ENCODE measurements around the gene ADM2. TPM values are rescaled to one million over a fixed set of nuclear protein-coding genes. Genes with fewer than 3 reads are reported as not detected.

Gene ADM2
- total RNA-seq, 1 donor from 2014 or later: 37.6 TPM

GRCh38 chr22:50520826-50521453 lies 39.6 kb downstream of the ADM2 start:
- H3K27ac Mint-ChIP-seq (ENCODE audit: unreplicated experiment): no peak overlapping the region
- H3K4me3 Mint-ChIP-seq (ENCODE audit: unreplicated experiment): no peak overlapping the region
- peaks cover 5% of the 10 kb centered on the region for H3K9me3 Mint-ChIP-seq (ENCODE audit: unreplicated experiment)
- H3K36me3 Mint-ChIP-seq (ENCODE audit: unreplicated experiment): peaks cover 5% of the 10 kb centered on the region
- peaks cover 8% of the 10 kb centered on the region for H3K27me3 Mint-ChIP-seq (ENCODE audit: unreplicated experiment)
- H3K4me1 Mint-ChIP-seq (ENCODE audit: low read depth, unreplicated experiment): peaks cover 4% of the 10 kb centered on the region
- no peak for DNase-seq
- TF ChIP-seq CTCF (IDR thresholded peaks at IDR 0.05; ENCODE audit: partially characterized antibody, unreplicated experiment): no peak

- peaks cover 5% of the 10 kb centered on the region for H3K36me3 Mint-ChIP-seq (ENCODE audit: unreplicated experiment)
- H3K27me3 Mint-ChIP-seq (ENCODE audit: unreplicated experiment): peaks cover 8% of the 10 kb centered on the region
- peaks cover 4% of the 10 kb centered on the region for H3K4me1 Mint-ChIP-seq (ENCODE audit: low read depth, unreplicated experiment)
- peaks cover 5% of the 10 kb centered on the region for H3K9me3 Mint-ChIP-seq (ENCODE audit: unreplicated experiment)
- no peak for TF ChIP-seq CTCF (IDR thresholded peaks at IDR 0.05; ENCODE audit: partially characterized antibody, unreplicated experiment)
- DNase-seq: no peak
- H3K27ac Mint-ChIP-seq (ENCODE audit: unreplicated experiment): no peak overlapping the region
- H3K4me3 Mint-ChIP-seq (ENCODE audit: unreplicated experiment): no peak overlapping the region
Observed at GRCh38 chr22:50521710-50522109, 40.4 kb downstream of the ADM2 start.

- no peak for DNase-seq
- H3K9me3 Mint-ChIP-seq (ENCODE audit: unreplicated experiment): peaks cover 5% of the 10 kb centered on the region
- H3K4me3 Mint-ChIP-seq (ENCODE audit: unreplicated experiment): no peak overlapping the region
- H3K27me3 Mint-ChIP-seq (ENCODE audit: unreplicated experiment): peaks cover 12% of the 10 kb centered on the region
- peaks cover 5% of the 10 kb centered on the region for H3K36me3 Mint-ChIP-seq (ENCODE audit: unreplicated experiment)
- no peak for TF ChIP-seq CTCF (IDR thresholded peaks at IDR 0.05; ENCODE audit: partially characterized antibody, unreplicated experiment)
- H3K4me1 Mint-ChIP-seq (ENCODE audit: low read depth, unreplicated experiment): peaks cover 8% of the 10 kb centered on the region
- H3K27ac Mint-ChIP-seq (ENCODE audit: unreplicated experiment): no peak overlapping the region
Observed at GRCh38 chr22:50522208-50522805, 41.0 kb downstream of the ADM2 start.

- no peak for DNase-seq
- no peak overlapping the region for H3K4me3 Mint-ChIP-seq (ENCODE audit: unreplicated experiment)
- no peak overlapping the region for H3K27ac Mint-ChIP-seq (ENCODE audit: unreplicated experiment)
- peaks cover 11% of the 10 kb centered on the region for H3K4me1 Mint-ChIP-seq (ENCODE audit: low read depth, unreplicated experiment)
- no peak for TF ChIP-seq CTCF (IDR thresholded peaks at IDR 0.05; ENCODE audit: partially characterized antibody, unreplicated experiment)
- H3K27me3 Mint-ChIP-seq (ENCODE audit: unreplicated experiment): peaks cover 18% of the 10 kb centered on the region
- peaks cover 5% of the 10 kb centered on the region for H3K36me3 Mint-ChIP-seq (ENCODE audit: unreplicated experiment)
- H3K9me3 Mint-ChIP-seq (ENCODE audit: unreplicated experiment): peaks cover 10% of the 10 kb centered on the region
Observed at GRCh38 chr22:50522806-50523438, 41.6 kb downstream of the ADM2 start.

- Mint-ChIP-seq H3K9me3 (ENCODE audit: unreplicated experiment) (peaks cover 13% of the 10 kb centered on the region), H3K27me3 (ENCODE audit: unreplicated experiment) (peaks cover 21% of the 10 kb centered on the region)
Observed at GRCh38 chr22:50523458-50523805, 42.1 kb downstream of the ADM2 start.

More at GRCh38 chr22:50523458-50523805, 42.1 kb downstream of the ADM2 start:
- TF ChIP-seq CTCF (IDR thresholded peaks at IDR 0.05; ENCODE audit: partially characterized antibody, unreplicated experiment): no peak
- Mint-ChIP-seq H3K4me1 (ENCODE audit: low read depth, unreplicated experiment) (peaks cover 11% of the 10 kb centered on the region), H3K36me3 (ENCODE audit: unreplicated experiment) (peaks cover 5% of the 10 kb centered on the region), H3K4me3 (ENCODE audit: unreplicated experiment) (no peak overlapping the region), H3K27ac (ENCODE audit: unreplicated experiment) (no peak overlapping the region)
- DNase-seq: no peak

Measured in glutamatergic neuron (in vitro differentiated cells).